Islet of Langerhans (tissue), 1 donor: ENCODE results near the gene SLC24A4.

Source experiments
- FAIRE-seq: peaks from one replicate; lab custom pipeline; 2011; peaks lifted over from hg19 to GRCh38; lab: Jason Lieb, UNC

SLC24A4 gene

GRCh38 chr14:92482621-92483319, 159.8 kb downstream of the SLC24A4 start:
- no peak for FAIRE-seq

- no peak for FAIRE-seq
Measured at GRCh38 chr14:92484132-92484823, 161.3 kb downstream of the SLC24A4 start.

GRCh38 chr14:92486881-92487280, 163.9 kb downstream of the SLC24A4 start:
- FAIRE-seq = no peak

- no peak for FAIRE-seq
Measured at GRCh38 chr14:92487513-92488133, 164.7 kb downstream of the SLC24A4 start.

- FAIRE-seq = no peak
Measured at GRCh38 chr14:92489394-92490238, 166.7 kb downstream of the SLC24A4 start.

- no peak for FAIRE-seq
Measured at GRCh38 chr14:92490239-92490959, 167.4 kb downstream of the SLC24A4 start.

GRCh38 chr14:92491782-92492181, 168.8 kb downstream of the SLC24A4 start:
- no peak for FAIRE-seq

- no peak for FAIRE-seq
Measured at GRCh38 chr14:92492258-92492657, 169.3 kb downstream of the SLC24A4 start.

- FAIRE-seq = no peak
Measured at GRCh38 chr14:92493024-92493423, 170.1 kb downstream of the SLC24A4 start.

GRCh38 chr14:92493492-92493891, 170.5 kb downstream of the SLC24A4 start:
- FAIRE-seq = no peak

- no peak for FAIRE-seq
Measured at GRCh38 chr14:92494512-92494911, 171.5 kb downstream of the SLC24A4 start.

- no peak for FAIRE-seq
Measured at GRCh38 chr14:92495027-92495426, 172.1 kb downstream of the SLC24A4 start.

- FAIRE-seq = no peak
Measured at GRCh38 chr14:92496191-92496857, 173.4 kb downstream of the SLC24A4 start.

- FAIRE-seq = no peak
Measured at GRCh38 chr14:92497391-92497790, 174.4 kb downstream of the SLC24A4 start.

GRCh38 chr14:92499234-92499633, 176.3 kb downstream of the SLC24A4 start:
- no peak for FAIRE-seq

- no peak for FAIRE-seq
Measured at GRCh38 chr14:92500491-92500941, 177.6 kb downstream of the SLC24A4 start.

- FAIRE-seq = no peak
Measured at GRCh38 chr14:92501891-92502351, 179.0 kb downstream of the SLC24A4 start.

GRCh38 chr14:92502541-92503286, 179.7 kb downstream of the SLC24A4 start:
- FAIRE-seq = no peak

- FAIRE-seq = no peak
Measured at GRCh38 chr14:92503756-92504491, 181.0 kb downstream of the SLC24A4 start.

GRCh38 chr14:92505826-92506225, 182.9 kb downstream of the SLC24A4 start:
- no peak for FAIRE-seq
